SK-N-SH treated with all-trans-retinoic acid at 6 μM for 48 hours (cell line): ENCODE results near the gene DNAJC1.

Source experiments
- ARNTL ChIP-seq: fragments of 450-650 bp; formaldehyde crosslinking; IDR thresholded peaks from 2 replicates; pipeline ENCODE4 v1.5.0; 2020; ENCODE audit warnings: low read depth, mild to moderate bottlenecking, moderate library complexity, borderline replicate concordance
- GLIS3 ChIP-seq: fragments of 250-450 bp; sonication (Bioruptor Pico); IDR thresholded peaks from 2 replicates; pipeline ENCODE4 v1.5.0; 2020; ENCODE audit warnings: mild to moderate bottlenecking, moderate library complexity
- ISL1 ChIP-seq: fragments of 250-450 bp; sonication (Bioruptor Pico); IDR thresholded peaks from 2 replicates; pipeline ENCODE4 v2.1.2; 2022; ENCODE audit warnings: mild to moderate bottlenecking, moderate library complexity
- POU6F1 ChIP-seq: fragments of 250-450 bp; sonication (Bioruptor Pico); IDR thresholded peaks from 2 replicates; pipeline ENCODE4 v1.8.0; 2021; ENCODE audit warnings: low read depth, mild to moderate bottlenecking, moderate library complexity, borderline replicate concordance
- PPARA ChIP-seq: fragments of 250-450 bp; sonication (Bioruptor Pico); IDR thresholded peaks from 2 replicates; pipeline ENCODE4 v1.5.0; 2020; ENCODE audit warnings: mild to moderate bottlenecking, borderline replicate concordance
- RARB ChIP-seq: fragments of 250-450 bp; sonication (Bioruptor Pico); IDR thresholded peaks from 2 replicates; pipeline ENCODE4 v1.8.0; 2021; ENCODE audit warnings: mild to moderate bottlenecking, moderate library complexity
- TCF4 ChIP-seq: fragments of 250-450 bp; sonication (Bioruptor Pico); IDR thresholded peaks from 2 replicates; pipeline ENCODE4 v1.8.0; 2021; ENCODE audit warnings: mild to moderate bottlenecking, moderate library complexity, borderline replicate concordance
- ZFP3 ChIP-seq: fragments of 250-450 bp; sonication (Bioruptor Pico); IDR thresholded peaks from 2 replicates; pipeline ENCODE4 v1.5.0; 2020; ENCODE audit warnings: mild to moderate bottlenecking, moderate library complexity
- ZNF70 ChIP-seq: fragments of 450-650 bp; formaldehyde crosslinking; IDR thresholded peaks from 2 replicates; pipeline ENCODE4 v1.5.0; 2020; ENCODE audit warnings: mild to moderate bottlenecking, moderate library complexity
- ZNF8 ChIP-seq: fragments of 450-650 bp; formaldehyde crosslinking; IDR thresholded peaks from 2 replicates; pipeline ENCODE4 v1.5.0; 2020; ENCODE audit warnings: mild to moderate bottlenecking, moderate library complexity
- TF ChIP-seq, protein P1 (sequence below): fragments of 250-450 bp; sonication (Bioruptor Pico); IDR thresholded peaks from 2 replicates; pipeline ENCODE4 v1.5.1; 2020; ENCODE audit warnings: low read depth, mild to moderate bottlenecking, moderate library complexity
- TF ChIP-seq, protein P2 (sequence below): fragments of 250-450 bp; sonication (Bioruptor Pico); IDR thresholded peaks from 2 replicates; pipeline ENCODE4 v1.8.0; 2020; ENCODE audit warnings: mild to moderate bottlenecking, moderate library complexity, borderline replicate concordance

- no peak for TF ChIP-seq TCF4 (CRISPR knock-in tag)
- TF ChIP-seq, protein P1, sequence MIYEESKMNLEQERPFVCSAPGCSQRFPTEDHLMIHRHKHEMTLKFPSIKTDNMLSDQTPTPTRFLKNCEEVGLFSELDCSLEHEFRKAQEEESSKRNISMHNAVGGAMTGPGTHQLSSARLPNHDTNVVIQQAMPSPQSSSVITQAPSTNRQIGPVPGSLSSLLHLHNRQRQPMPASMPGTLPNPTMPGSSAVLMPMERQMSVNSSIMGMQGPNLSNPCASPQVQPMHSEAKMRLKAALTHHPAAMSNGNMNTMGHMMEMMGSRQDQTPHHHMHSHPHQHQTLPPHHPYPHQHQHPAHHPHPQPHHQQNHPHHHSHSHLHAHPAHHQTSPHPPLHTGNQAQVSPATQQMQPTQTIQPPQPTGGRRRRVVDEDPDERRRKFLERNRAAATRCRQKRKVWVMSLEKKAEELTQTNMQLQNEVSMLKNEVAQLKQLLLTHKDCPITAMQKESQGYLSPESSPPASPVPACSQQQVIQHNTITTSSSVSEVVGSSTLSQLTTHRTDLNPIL, result no peak
- TF ChIP-seq GLIS3 (CRISPR knock-in tag), result no peak
- no peak for TF ChIP-seq PPARA
- no peak for TF ChIP-seq ZNF70 (CRISPR knock-in tag)
- no peak for TF ChIP-seq ISL1 (CRISPR knock-in tag)
- TF ChIP-seq, protein P2, sequence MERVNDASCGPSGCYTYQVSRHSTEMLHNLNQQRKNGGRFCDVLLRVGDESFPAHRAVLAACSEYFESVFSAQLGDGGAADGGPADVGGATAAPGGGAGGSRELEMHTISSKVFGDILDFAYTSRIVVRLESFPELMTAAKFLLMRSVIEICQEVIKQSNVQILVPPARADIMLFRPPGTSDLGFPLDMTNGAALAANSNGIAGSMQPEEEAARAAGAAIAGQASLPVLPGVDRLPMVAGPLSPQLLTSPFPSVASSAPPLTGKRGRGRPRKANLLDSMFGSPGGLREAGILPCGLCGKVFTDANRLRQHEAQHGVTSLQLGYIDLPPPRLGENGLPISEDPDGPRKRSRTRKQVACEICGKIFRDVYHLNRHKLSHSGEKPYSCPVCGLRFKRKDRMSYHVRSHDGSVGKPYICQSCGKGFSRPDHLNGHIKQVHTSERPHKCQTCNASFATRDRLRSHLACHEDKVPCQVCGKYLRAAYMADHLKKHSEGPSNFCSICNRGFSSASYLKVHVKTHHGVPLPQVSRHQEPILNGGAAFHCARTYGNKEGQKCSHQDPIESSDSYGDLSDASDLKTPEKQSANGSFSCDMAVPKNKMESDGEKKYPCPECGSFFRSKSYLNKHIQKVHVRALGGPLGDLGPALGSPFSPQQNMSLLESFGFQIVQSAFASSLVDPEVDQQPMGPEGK, result no peak
- TF ChIP-seq RARB, result no peak
- no peak for TF ChIP-seq ARNTL (CRISPR knock-in tag)
- TF ChIP-seq ZNF8, result no peak
- TF ChIP-seq ZFP3 (CRISPR knock-in tag), result no peak
- no peak for TF ChIP-seq POU6F1
These were observed 96.1 kb downstream of the DNAJC1 start for GRCh38 chr10:21907436-21907835.
